ENCODE results near the gene C5. TPM values are rescaled to one million over a fixed set of nuclear protein-coding genes. Genes with fewer than 3 reads are reported as not detected.

C5 gene
- total and polyA plus RNA-seq, 8 donors, result 12.3 to 91.6 (median 77.8) TPM

DNA sequence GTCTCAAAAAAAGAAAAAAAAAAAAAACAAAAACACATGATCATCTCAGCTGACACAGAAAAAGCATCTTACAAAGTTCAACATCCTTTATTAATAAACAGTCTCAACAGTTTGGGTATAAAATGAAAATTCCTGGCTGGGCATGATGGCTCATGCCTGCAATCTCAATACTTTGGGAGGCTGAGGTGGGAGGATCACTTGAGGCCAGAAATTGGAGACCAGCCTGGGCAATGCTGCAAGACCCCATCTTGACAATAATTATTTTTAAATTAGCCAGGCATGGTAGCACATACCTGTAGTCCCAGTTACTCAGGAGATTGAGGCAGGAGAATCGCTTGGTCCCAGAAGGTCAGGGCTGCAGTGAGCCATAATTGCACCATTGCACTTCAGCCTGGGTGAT lies 16.8 kb upstream of the C5 start:
- Histone ChIP-seq H3K36me3 (no peaks in the 10 kb centered on the region), H3K27me3 (no peaks in the 10 kb centered on the region), H3K4me1 (peaks cover 0 to 10% of the 10 kb centered on the region in 2 donors), H3K9me3 (no peaks in the 10 kb centered on the region), H3K27ac (no peak overlapping the region), H3K4me3 (no peak overlapping the region)
- intact Hi-C loops (cut with DNase I), result loop anchor here in 1 of 2 donors (10.0 kb wide), 1 partner anchor 312 kb away; no protein-coding TSS in a partner anchor
- no peak for DNase-seq
- TF ChIP-seq, protein P1, sequence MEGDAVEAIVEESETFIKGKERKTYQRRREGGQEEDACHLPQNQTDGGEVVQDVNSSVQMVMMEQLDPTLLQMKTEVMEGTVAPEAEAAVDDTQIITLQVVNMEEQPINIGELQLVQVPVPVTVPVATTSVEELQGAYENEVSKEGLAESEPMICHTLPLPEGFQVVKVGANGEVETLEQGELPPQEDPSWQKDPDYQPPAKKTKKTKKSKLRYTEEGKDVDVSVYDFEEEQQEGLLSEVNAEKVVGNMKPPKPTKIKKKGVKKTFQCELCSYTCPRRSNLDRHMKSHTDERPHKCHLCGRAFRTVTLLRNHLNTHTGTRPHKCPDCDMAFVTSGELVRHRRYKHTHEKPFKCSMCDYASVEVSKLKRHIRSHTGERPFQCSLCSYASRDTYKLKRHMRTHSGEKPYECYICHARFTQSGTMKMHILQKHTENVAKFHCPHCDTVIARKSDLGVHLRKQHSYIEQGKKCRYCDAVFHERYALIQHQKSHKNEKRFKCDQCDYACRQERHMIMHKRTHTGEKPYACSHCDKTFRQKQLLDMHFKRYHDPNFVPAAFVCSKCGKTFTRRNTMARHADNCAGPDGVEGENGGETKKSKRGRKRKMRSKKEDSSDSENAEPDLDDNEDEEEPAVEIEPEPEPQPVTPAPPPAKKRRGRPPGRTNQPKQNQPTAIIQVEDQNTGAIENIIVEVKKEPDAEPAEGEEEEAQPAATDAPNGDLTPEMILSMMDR (IDR thresholded peaks at IDR 0.05), result no peak
- ATAC-seq, result no peak

GRCh38 chr9:121059998-121060636 lies 10.0 kb upstream of the C5 start:
- intact Hi-C loops (cut with DNase I), result loop anchor here in 1 of 2 donors (10.0 kb wide), 2 partner anchors 75 to 305 kb away; no protein-coding TSS in a partner anchor
- peak in 2 of 4 donors; percentile 56 to 65 for DNase-seq

DNA sequence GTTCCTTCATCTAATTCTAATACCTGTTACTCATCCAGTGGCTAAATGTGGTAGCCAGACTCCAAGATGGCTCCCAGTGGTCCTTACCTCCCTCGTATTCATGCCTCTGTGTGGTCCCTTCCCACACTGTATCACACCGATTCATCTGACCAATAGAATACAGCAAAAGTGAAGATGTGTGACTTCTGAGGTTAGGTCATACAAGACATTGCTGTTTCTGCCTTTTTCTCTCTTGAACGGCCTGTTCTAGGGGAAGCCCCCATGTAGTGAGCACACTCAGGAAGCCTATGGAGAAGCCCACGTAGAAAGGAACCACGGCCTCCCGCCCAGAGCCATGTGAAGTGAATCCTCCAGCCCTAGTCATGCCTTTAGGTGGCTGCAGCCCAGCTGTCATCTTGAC lies 9.4 kb upstream of the C5 start:
- Histone ChIP-seq H3K4me1 (peaks cover 0 to 7% of the 10 kb centered on the region in 2 donors), H3K27ac (no peak overlapping the region), H3K4me3 (no peak overlapping the region), H3K36me3 (no peaks in the 10 kb centered on the region), H3K9me3 (peaks cover 0 to 4% of the 10 kb centered on the region in 2 donors), H3K27me3 (no peaks in the 10 kb centered on the region)
- DNase-seq (no peak), ATAC-seq (no peak)
- TF ChIP-seq, protein P1 (IDR thresholded peaks at IDR 0.05), result no peak
- intact Hi-C loops (cut with DNase I), result loop anchor here in 1 of 2 donors (10.0 kb wide), 1 partner anchor 75 kb away; no protein-coding TSS in a partner anchor

More at GRCh38 chr9:121059998-121060636, 10.0 kb upstream of the C5 start:
- Histone ChIP-seq H3K27me3 (no peaks in the 10 kb centered on the region), H3K36me3 (no peaks in the 10 kb centered on the region), H3K4me1 (peaks cover 0 to 7% of the 10 kb centered on the region in 2 donors), H3K9me3 (peaks cover 0 to 4% of the 10 kb centered on the region in 2 donors), H3K4me3 (no peak overlapping the region), H3K27ac (no peak overlapping the region)
- TF ChIP-seq, protein P1 (IDR thresholded peaks at IDR 0.05), result peak; percentile 59 to 82
- peak; percentile 83 for ATAC-seq

DNA sequence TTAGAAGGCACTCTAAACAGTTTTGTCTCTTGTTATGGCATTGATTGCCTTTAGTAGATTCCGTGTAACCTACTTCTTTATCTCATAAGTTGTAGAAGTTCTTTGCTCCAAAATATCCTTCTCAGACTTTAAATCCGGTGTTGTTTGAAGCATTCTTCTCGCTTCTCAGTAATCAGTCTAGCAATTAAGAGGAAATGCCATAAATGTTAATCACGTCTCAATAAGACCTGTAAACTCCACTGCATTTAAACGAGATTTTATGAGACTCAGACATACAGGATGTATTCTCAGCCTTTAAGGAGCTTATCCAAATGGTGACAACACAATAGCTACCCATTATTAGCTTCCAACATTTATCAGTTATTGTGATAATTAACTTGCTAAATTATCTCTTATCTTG lies 7.7 kb upstream of the C5 start:
- H3K27ac ChIP-seq, result no peak overlapping the region
- peaks cover 0 to 7% of the 10 kb centered on the region in 2 donors for H3K4me1 ChIP-seq
- no peak overlapping the region for H3K4me3 ChIP-seq
- intact Hi-C loops (cut with DNase I), result loop anchor here in 1 of 2 donors (10.0 kb wide), 1 partner anchor 73 kb away; no protein-coding TSS in a partner anchor
- TF ChIP-seq, protein P1 (IDR thresholded peaks at IDR 0.05), result no peak
- no peaks in the 10 kb centered on the region for H3K27me3 ChIP-seq
- no peak for DNase-seq
- H3K36me3 ChIP-seq, result no peaks in the 10 kb centered on the region
- H3K9me3 ChIP-seq, result peaks cover 0 to 4% of the 10 kb centered on the region in 2 donors
- no peak for ATAC-seq

DNA sequence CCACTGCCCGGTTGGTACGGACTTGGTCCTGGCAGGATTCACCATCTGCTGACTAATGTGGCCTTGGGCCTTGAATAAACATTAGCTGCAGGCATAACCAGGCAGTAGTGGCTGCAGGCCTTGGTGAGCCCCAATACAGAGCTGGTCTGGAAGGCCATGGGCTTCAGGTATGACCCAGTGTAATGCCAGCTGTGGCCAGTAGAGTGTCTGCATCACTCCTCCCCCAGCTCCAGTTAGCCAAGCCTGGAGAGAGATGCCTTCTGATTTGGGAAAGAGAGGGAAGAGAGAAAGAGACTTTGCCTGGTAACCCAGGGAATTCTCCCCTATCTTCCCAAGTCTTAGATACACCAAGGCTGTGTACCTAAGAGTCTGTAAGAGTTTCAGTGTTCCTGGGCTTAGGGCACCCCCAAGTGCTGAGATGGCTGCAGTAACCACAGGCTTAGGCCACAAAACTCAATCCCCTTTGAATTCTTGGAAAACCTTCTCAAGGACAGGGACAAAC lies 5.6 kb upstream of the C5 start:
- DNase-seq, result no peak
- Histone ChIP-seq H3K9me3 (peaks cover 0 to 4% of the 10 kb centered on the region in 2 donors), H3K36me3 (no peaks in the 10 kb centered on the region), H3K27me3 (no peaks in the 10 kb centered on the region), H3K4me1 (peaks cover 0 to 7% of the 10 kb centered on the region in 2 donors), H3K4me3 (no peak overlapping the region), H3K27ac (no peak overlapping the region)
- peak; percentile 51 for ATAC-seq
- intact Hi-C loops (cut with DNase I), result loop anchor here in 1 of 2 donors (10.0 kb wide), 1 partner anchor 71 kb away; no protein-coding TSS in a partner anchor
- TF ChIP-seq, protein P1 (IDR thresholded peaks at IDR 0.05), result peak in 1 of 2 donors; percentile 33
